Jurkat, Clone E6-1 (cell line): ENCODE data around the gene FSCN2.

Experiments
- DNase-seq: peaks from one replicate; pipeline ENCODE4 v3.0.0-alpha.2; 2011; ENCODE audit warnings: low read depth, low spot score
- H3K4me3 ChIP-seq: 2 replicates; pipeline ENCODE4 v1.5.1; 2011; ENCODE audit warnings: mild to moderate bottlenecking, low read length, control low read depth, moderate library complexity

FSCN2 gene

GRCh38 chr17:81549826-81550225 lies 21.6 kb downstream of the FSCN2 start:
- DNase-seq: no peak
- H3K4me3 ChIP-seq: no peak overlapping the region

- DNase-seq: no peak
- no peak overlapping the region for H3K4me3 ChIP-seq
Measured at GRCh38 chr17:81550285-81550684, 22.1 kb downstream of the FSCN2 start.

- no peak for DNase-seq
- H3K4me3 ChIP-seq: peak overlapping the region; percentile 82
Measured at GRCh38 chr17:81550830-81551457, 22.8 kb downstream of the FSCN2 start.

- no peak for DNase-seq
- peak overlapping the region; percentile 82 for H3K4me3 ChIP-seq
Measured at GRCh38 chr17:81551458-81552243, 23.5 kb downstream of the FSCN2 start.

- DNase-seq: peak; percentile 58
- H3K4me3 ChIP-seq: peak within 1 kb of the TSS; percentile 82
Measured at GRCh38 chr17:81552244-81553017, 24.3 kb downstream of the FSCN2 start, which contains the start of gene FAAP100. Gene FAAP100, minus strand, starts transcription at chr17:81552353. Its CDS starts 23 bp downstream, at chr17:81552330.

GRCh38 chr17:81553018-81553615 lies 24.9 kb downstream of the FSCN2 start:
- DNase-seq: peak; percentile 86
- peak overlapping the region; percentile 82 for H3K4me3 ChIP-seq

- H3K4me3 ChIP-seq: peak overlapping the region; percentile 82
- DNase-seq: peak; percentile 17
Measured at GRCh38 chr17:81553616-81554181, 25.5 kb downstream of the FSCN2 start.

GRCh38 chr17:81556175-81556691 lies 28.1 kb downstream of the FSCN2 start:
- H3K4me3 ChIP-seq: no peak overlapping the region
- DNase-seq: no peak

GRCh38 chr17:81556863-81557262 lies 28.7 kb downstream of the FSCN2 start:
- H3K4me3 ChIP-seq: no peak overlapping the region
- DNase-seq: no peak

- no peak for DNase-seq
- H3K4me3 ChIP-seq: no peak overlapping the region
Measured at GRCh38 chr17:81557276-81558114, 29.3 kb downstream of the FSCN2 start.

- no peak for DNase-seq
- H3K4me3 ChIP-seq: no peak overlapping the region
Measured at GRCh38 chr17:81558115-81558468, 29.9 kb downstream of the FSCN2 start.

GRCh38 chr17:81558941-81559806 lies 31.0 kb downstream of the FSCN2 start:
- no peak for DNase-seq

GRCh38 chr17:81561494-81561885 lies 33.3 kb downstream of the FSCN2 start:
- H3K4me3 ChIP-seq: no peak overlapping the region
- DNase-seq: no peak

More at GRCh38 chr17:81558941-81559806, 31.0 kb downstream of the FSCN2 start:
- no peak overlapping the region for H3K4me3 ChIP-seq

GRCh38 chr17:81563861-81564586 lies 35.8 kb downstream of the FSCN2 start:
- no peak for DNase-seq
- no peak overlapping the region for H3K4me3 ChIP-seq

GRCh38 chr17:81564778-81565177 lies 36.6 kb downstream of the FSCN2 start:
- DNase-seq: peak; percentile 34
- H3K4me3 ChIP-seq: no peak overlapping the region

GRCh38 chr17:81565231-81565630 lies 37.1 kb downstream of the FSCN2 start:
- no peak for DNase-seq
- no peak overlapping the region for H3K4me3 ChIP-seq
